ENCODE data around the gene RPL14.
A peak's percentile ranks its signal among the peaks of the same experiment; 100 is the strongest.

RPL14 gene

GRCh38 chr3:40464339-40465110, 7.4 kb downstream of the RPL14 start:
- DNase-seq = no peak

GRCh38 chr3:40465111-40465407, 7.9 kb downstream of the RPL14 start:
- no peak for DNase-seq

GRCh38 chr3:40465456-40465855, 8.3 kb downstream of the RPL14 start:
- DNase-seq = no peak

GRCh38 chr3:40468018-40468417, 10.9 kb downstream of the RPL14 start:
- DNase-seq = no peak

GRCh38 chr3:40470701-40471100, 13.6 kb downstream of the RPL14 start:
- no peak for DNase-seq

GRCh38 chr3:40476478-40477470, 19.6 kb downstream of the RPL14 start, which contains the start of gene ZNF619:
TSS of gene ZNF619 (plus strand) at chr3:40477122. CDS start at chr3:40477980, 858 bp downstream.
- peak in 1 of 2 experiments; percentile 65 for DNase-seq

- DNase-seq = no peak
These were observed 20.5 kb downstream of the RPL14 start for GRCh38 chr3:40477666-40478065.

- DNase-seq = no peak
These were observed 30.0 kb downstream of the RPL14 start for GRCh38 chr3:40487172-40487571.

- no peak for DNase-seq
These were observed 33.8 kb downstream of the RPL14 start for GRCh38 chr3:40490916-40491315.

- DNase-seq = no peak
These were observed 37.6 kb downstream of the RPL14 start for GRCh38 chr3:40494698-40495097.

- no peak for DNase-seq
These were observed 40.1 kb downstream of the RPL14 start for GRCh38 chr3:40497288-40497687.

- DNase-seq = no peak
These were observed 42.8 kb downstream of the RPL14 start for GRCh38 chr3:40499952-40500351.

GRCh38 chr3:40502034-40502433, 44.9 kb downstream of the RPL14 start:
- no peak for DNase-seq

- DNase-seq = peak; percentile 93
These were observed 47.7 kb downstream of the RPL14 start for GRCh38 chr3:40504636-40505430.

GRCh38 chr3:40505599-40506462, 48.7 kb downstream of the RPL14 start, which contains the start of gene ZNF620:
TSS of gene ZNF620 (plus strand) at chr3:40506039. CDS start at chr3:40506353, 314 bp downstream.
- peak; percentile 85 to 87 for DNase-seq

GRCh38 chr3:40511031-40511718, 54.0 kb downstream of the RPL14 start:
- no peak for DNase-seq

GRCh38 chr3:40516201-40516600, 59.1 kb downstream of the RPL14 start:
- peak in 1 of 2 experiments; percentile 8 for DNase-seq

GRCh38 chr3:40518067-40518466, 60.9 kb downstream of the RPL14 start:
- DNase-seq = no peak

Data from SW 1271 (cell line).